NCI-H345 treated with DMSO at 0.1 percent for 48 hours (cell line): Measurements from ENCODE around the gene CFAP46.
"Not testable (repeated sequence)": the region's sequence is repeated elsewhere in the genome, so short reads cannot be mapped to it uniquely, and the experiment has no call there.

Experiments used
- DNase-seq: peaks from one replicate; lab custom pipeline; 2025; ENCODE audit not compliant: unreplicated experiment; lab: John Stamatoyannopoulos, UW

The CFAP46 gene

DNA sequence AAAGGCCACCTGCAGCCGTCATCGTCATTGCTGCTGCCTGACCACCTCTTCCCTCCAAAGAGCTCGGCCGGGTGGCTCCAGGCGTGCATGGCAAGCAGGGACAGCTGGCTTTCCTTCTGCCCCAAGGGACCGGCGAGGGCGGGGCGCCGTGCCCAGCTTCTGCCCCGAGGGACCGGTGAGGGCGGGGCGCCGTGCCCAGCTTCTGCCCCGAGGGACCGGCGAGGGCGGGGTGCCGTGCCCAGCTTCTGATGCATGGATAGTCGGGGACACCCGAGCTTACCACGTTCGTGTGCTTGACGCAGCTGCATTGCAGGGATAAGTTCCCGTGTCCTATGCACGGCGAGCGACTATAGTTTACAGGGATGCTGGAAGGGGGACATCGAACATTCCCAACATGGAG lies 27.0 kb downstream of the CFAP46 start:
- peak; percentile 27 for DNase-seq

DNA sequence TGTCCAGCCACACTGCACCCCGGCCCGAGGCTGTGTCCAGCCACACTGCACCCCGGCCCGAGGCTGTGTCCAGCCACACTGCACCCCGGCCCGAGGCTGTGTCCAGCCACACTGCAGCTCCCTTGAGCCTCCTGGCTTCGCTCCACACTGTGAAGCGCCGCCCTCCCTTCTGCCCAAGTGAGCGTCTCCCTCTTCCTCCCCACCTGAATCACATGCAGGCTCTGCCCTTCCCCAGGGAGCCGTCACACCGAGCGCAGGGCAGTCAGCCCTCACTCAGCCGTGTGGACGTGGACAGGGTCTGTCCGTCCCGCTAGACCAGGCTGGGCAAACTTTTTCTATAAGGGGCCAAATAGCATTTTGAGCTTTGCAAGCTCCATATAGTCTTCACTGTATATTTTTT lies 27.6 kb downstream of the CFAP46 start:
- DNase-seq: no peak

DNA sequence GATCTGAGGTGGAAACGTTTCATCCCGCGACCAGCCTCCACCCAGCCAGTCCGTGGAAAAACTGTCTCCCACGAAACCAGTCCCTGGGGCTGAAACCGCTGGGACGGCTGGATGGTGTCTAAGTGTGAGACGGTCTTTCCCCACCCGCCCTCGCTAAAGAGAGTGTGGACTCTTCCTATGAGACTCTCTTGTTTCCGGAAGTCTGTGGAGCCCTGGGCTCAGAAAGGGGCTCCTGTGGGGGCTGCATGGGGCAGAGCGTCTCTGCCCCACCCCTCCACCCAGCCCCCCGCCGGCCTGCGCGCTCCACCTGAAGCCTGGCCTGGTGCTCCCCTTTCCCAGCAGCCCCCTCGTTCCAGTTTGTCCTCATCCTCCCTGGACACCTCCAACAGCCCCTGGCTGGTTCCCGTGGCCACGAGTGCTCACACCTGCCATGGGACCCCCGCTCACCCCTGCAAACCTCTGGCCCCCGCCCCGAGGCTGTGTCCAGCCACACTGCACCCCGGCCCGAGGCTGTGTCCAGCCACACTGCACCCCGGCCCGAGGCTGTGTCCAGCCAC lies 28.7 kb downstream of the CFAP46 start:
- no peak for DNase-seq

DNA sequence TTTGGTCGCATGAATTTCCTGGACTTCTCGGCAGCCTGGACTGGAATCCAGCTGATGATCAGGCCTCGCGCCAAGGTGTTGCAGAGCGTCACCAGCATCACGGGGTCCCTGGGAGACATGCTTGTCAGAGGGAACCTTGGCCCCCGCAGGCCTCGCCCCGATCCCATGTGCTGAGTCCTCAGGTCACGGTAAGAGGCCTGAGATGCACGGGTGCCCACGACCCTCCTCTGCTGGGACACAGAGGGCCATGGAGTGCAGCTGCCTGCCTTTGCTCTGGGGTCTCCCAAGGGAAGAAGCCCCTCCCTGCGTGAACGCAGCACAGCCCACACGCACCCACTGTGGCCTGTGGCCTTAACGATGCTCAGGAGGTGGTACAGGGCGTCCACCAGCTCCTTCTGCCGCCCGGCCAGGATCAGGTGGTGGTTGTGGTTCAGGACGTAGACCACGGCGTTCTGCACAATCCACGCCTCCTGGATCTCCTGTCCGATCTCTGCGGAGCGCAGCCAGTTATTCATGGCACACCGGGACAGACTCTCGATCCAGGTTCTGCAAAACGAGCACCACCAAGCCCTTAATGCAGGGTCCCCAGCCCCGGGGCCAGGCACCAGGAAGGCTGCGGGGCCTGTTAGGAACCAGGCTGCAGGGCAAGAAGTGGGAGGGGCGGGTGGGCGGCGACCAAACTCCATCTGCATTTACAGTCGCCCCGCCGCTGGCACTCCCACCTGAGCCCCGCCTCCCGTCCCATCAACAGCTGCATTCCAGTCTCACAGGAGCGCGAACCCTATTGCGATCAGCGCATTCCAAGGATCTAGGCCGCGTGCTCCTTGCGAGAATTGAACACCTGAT lies 29.4 kb downstream of the CFAP46 start:
- DNase-seq: no peak

DNA sequence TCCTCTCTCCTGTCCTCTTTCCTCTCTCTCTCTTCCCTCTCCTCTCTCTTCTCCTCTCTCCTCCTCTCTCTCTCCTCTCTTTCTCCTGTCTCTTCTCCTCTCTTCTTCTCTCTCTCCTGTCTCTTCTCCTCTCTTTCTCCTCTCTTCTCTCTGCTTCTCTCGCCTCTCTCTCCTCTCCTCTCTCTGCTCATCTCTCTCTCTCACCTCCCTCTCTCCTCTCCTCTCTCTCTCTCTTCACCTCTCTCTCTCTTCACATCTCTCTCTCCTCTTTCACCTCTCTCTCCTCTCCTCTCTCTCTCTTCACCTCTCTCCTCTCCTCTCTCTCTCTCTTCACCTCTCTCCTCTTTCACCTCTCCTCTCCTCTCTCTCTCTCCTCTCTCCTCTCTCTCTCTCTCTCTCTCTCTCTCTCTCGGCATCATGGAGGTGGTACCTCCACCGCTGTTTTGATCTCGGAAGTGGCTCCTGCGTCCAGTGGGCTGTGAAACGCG lies 30.1 kb downstream of the CFAP46 start:
- no peak for DNase-seq

DNA sequence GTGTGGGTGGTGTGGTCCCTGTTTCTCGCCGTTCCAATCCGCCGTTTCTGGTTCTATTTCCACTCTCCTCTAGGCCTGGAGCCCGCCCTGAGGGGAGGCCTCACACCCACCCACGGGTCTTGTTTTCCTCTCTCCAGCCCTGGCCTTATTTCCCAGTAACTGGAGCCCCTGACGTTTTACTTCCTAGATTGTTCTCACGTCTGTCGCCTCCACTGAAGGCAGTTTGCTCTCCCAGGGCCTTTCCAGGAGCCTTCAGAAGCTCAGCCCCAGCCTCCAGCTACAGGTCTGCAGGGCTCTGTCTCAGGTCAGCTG lies 30.6 kb downstream of the CFAP46 start:
- no peak for DNase-seq

DNA sequence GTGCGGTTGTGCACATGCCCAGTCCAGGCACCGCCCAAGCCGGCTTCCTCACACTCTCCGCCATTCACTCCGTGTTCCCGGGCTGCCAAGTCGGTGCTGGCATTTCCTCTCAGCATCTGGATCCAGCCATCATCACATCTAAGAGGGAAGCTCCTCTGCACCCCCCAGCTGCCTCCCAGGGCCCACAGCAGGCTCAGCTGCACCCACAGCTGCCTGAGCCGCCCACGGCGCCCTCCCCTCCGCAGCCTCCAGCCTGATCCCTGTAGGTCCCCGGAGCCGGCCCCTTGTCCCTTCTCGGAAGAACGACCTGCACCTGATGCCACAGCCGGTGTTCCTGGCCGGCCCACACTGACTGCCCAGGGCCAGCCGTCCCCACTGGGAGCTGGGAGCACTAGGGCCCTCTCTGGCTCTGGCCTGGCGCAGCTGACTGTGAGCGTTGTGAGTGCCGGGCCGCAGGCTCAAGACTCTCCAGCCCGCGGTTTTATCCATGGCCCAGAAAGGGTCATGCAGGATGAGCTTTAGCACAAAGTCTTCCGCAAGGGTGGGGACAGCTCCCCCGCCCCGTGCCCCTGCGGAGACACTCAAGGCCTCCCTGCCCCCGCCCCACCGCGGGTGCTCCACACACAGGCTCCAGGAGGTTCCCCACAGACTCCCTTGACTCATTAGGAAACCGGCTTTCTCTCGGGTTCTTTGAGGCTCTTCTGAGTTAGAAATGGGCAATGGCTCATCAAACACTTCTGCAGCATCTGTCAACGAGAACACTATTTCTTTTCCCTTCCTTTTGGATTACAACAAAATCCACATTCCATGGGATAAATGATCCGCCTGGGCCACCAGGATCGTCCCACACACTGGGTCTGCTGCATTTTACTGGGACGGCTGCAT lies 31.2 kb downstream of the CFAP46 start:
- no peak for DNase-seq

DNA sequence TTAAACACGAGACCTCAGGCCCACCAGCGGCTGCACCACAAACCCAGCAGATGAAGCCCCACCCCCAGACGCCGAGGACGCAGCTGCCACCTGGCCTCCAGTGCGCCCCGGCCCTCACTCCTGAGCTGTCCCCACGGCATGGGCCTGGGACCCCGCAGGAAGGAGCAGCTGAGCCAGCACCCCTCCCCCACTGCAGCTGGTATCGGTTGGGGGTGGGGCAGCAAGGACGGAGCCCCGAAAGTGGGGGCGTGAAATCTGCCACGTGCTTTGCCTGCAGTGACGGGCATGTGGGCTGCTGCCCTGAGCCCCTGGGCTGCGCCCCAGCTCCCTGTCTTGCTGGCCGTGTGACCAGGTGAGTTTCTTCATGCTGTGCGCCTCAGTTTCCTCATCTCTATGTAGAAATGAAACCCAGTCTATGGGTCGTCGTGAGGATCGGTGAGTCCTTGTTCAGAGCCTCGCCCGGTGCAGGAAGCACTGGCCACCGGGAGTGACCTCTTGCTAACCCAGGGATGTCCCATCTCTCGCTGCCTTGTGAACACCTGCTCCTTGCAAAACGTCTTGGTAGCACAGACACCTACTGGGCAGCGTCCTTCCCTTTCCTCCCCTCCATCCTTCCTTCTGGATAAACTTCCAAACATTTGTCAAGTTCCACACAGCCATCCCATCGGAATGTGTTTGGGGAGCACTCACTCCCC lies 32.0 kb downstream of the CFAP46 start:
- no peak for DNase-seq

DNA sequence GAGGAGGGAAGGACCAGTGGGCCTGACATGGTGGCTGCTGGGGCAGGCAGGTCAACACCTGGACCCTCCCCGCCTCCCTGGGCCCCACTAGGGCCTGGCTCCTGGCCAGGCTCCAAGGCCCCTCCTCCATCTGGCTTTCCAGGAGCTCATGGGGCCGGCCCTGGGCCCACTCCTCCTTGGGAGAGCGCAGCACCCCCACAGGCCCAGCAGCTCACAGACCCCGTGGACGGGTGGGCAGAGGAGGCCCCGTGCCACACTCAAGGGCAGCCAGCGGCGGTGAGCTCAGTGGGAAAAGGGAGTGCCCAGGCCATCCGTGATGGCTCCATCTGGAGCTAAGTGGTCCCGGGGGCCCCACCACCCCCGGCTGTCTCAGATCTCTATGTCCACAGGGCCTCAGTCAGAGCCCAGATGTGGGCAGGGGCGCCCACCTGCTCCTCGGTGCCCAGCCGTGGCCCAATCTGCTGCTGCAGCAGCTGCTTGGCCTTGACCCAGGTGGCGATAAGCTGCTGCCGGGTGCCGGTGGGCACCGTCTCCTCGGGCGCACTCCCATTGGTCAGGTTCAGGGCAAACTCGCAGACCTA lies 32.8 kb downstream of the CFAP46 start:
- DNase-seq: no peak

DNA sequence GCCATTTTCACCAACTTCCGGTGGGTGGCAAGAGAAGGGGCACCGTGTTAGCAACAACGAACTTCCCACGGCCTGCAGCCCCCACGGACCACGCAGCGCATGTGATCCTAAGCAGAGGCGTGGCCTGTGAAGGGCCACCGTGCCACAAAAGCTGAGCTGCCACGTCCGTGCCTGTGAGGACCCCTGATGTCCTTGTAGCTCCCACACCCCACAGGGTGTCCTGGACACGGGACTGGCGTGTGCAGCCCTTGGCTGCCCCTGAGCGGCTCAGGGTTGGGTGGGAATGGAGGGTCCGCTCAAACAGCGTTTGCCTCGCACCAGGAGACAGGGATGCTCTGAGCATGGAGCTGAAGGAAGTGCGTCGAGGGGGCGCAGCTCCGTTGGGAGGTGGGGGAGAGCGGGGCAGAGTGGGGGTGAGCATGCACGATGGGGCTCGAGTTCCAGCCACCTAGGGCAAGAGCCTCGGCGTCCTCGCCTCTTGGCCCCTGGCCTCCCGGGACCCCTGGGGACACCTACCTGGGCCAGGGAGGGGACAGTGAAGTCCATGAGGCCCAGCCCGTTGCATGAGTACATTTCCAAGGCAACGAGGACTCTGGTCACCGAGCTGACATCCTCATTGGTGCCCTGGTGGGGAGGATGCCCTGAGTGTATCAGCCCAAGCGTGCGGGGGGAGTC lies 33.6 kb downstream of the CFAP46 start:
- DNase-seq: no peak

DNA sequence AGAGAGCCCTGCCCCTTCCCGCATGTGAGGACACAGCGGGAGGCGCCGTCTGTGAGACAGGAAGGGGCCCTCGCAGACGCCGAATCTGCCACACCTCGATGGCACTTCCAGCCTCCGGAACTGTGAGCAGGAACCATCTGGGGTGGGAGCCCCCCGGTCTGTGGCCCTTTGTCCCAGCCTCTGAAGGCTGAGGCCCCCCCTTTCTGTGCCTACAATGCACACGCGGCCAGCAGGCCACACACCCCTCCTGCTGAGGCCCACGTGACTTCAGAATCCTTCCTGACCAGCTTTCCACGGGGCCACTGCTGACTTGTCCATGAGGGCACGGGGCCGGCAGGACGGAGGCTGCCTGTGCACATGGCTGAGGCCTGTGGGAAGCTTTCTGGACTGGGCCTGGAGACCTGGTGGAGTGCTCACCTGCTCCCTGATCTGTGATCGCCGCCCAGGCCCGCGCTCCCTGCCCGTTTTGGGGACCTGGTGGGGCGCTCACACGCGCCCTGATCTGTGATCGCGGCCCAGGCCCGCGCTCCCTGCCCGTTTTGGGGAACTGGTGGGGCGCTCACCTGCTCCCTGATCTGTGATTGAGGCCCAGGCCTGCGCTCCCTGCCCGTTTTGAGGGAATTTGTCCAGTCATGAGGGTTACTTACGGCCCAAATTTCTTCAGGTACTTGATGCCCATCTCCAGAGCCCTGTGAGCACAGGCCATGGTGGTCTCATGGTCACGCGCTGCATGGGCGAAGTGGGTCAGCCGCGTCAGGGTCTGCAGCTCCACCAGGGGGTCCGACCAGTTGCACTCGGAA lies 34.3 kb downstream of the CFAP46 start:
- no peak for DNase-seq

DNA sequence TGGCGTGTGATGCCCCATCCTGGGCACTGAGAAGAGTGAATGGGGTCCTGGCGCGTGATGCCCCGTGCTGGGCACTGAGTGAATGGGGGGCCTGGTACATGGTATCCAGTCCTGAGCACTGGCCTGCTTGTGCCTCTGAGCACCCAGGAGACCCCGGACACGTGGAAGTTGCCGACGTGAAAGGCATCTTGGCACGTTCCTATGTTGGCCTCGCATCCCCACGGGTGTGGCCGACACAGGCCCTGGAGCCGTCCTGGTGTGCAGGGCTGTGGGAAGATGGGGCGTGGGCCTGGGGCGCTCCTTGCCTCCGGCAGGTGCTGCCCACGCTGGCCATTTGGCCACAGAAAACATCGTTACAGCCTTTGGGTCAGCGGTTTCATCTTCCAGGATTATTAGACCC lies 35.5 kb downstream of the CFAP46 start:
- no peak for DNase-seq

DNA sequence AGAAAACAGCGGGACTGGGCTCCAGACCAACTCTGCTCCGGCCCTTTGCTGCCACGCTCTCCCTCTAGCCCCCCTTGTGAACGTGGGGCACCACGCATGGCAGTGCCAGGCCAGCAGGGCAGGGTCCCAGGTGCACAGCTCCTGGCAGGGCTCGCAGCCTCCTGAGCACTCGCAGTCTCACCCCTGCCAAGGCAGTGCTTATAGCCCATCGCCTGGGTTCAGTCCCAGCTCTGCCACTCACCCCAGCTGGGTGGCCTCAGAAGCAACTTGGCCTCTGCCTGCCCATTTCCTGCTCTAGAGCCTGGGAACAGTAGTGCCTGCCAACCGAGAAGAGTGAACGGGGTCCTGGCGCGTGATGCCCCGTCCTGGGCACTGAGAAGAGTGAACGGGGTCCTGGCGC lies 36.3 kb downstream of the CFAP46 start:
- DNase-seq: no peak

DNA sequence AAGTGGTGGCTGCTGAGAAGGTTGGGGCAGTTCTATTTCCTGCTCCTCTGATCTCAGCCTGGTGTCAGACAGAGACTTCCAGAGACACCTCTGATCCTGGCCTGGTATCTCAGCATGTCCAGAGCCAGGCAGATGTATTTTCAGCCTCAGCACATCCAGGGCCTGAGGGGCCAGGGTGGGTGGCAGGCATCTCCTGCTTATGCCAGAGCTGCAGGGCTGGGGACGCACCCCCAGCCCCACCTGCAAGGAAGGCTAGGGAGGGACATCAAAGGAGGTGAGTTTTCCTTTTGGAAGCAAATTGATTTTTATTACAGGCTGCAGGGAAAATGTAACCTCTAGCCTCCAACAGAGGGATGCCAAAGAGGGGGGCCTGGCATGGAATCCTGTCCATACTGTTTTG lies 36.7 kb downstream of the CFAP46 start:
- no peak for DNase-seq

DNA sequence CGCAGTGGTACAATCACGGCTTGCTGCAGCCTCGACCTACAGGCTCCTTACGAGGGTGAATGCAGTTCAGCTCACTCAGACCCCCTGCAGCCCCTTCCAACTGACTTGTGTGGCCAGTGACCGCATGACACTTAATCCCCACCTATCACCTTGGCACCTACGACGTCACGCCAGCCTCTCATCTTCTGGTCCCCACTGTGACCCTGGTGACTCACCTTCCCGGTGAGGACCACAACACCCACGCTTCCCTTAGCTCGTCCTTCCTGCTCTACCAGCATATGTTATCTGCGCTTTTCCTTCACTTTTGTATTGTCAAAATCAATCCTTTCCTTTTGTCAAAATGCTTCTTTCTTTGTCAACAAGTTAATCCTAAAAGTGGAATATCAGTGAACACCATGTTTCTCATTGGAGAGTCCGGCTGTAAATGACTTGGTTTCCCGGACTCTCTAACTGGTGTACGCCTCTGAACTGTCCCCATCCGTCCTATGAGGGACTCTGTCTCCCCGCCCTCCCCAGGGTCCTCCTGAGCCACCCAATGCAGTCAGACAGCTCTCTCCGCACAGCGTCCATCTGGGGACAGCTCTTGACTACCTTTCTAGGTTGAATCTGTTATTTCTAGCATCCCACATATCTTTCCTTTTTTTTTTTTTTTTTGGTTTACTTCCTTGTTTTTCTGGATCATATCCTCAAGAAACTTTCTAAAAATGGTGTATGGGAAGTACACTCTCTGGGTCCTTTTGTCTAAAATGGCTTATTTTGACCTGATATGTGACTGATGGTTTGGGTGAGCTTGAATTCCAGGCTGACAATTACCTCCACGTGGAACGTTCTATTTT lies 37.3 kb downstream of the CFAP46 start:
- no peak for DNase-seq

DNA sequence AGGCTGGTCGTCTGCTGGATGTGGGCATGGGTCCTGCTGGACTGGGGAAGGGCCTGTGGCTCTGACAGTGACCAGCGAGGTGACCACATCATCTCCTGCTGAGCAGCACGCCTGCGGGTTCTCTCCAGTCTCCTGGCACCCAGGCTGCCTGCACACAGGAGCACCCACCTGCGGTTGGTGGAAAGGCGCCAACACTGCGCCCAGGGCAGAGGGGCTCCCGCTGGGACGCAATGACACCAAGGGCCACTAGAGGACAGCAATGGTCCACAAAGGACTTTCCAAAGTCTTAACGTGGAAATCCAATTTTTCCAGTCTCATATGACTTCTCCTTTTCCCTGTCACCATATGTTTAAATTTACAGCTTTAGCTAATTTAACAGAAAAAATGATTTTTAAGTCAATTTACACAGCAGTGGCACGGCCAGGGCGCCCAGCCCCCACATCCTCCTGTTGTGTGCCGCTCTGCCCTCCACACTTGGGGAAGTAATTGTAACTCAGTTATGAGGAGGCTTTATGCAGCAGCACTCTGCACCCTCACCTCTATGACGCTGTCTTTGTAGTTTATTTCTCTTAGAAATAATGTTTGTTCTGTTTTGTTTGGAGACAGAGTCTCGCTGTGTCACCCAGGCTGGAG lies 38.1 kb downstream of the CFAP46 start:
- peak; percentile 46 for DNase-seq

DNA sequence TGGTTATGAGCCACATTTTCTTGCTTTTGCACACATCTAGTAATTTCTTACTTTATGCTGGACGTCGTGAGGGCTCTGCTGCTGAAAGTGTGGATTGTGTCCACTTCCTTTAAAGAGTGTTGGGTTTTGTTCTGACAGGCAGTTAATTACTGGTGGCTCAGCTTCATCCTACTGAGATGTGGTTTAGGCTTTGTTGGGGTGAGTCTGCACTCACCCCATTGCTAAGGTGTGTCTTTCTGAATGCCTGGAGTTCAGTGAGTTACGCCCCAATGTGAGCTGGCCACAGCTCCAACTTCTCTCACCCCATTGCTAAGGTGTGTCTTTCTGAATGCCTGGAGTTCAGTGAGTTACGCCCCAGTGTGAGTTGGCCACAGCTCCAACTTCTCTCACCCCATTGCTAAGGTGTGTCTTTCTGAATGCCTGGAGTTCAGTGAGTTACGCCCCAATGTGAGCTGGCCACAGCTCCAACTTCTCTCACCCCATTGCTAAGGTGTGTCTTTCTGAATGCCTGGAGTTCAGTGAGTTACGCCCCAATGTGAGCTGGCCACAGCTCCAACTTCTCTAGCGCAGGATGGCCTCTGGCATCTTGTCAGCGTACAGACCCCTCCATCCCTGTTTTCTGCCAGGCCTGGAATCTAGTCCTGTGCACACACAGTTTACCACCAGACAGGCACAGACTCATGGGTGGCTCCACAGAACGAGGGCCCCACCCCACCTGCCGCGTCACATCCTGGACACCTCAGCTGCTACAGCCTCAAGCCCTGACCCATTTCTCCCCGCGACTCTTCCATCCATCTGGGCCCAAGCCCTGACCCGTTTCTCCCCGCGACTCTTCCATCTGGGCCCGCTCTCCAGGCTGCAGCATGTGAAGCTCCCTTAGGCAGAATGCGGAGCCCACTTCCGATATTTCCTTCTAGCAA lies 39.5 kb downstream of the CFAP46 start:
- not testable (repeated sequence) for DNase-seq
